ENCODE data around the gene UTP20.

- TF ChIP-seq CTCF (IDR thresholded peaks at IDR 0.05) (no peak), POLR2A (IDR thresholded peaks at IDR 0.05) (no peak), POLR2AphosphoS5 (IDR thresholded peaks at IDR 0.05) (no peak)
Measured at GRCh38 chr12:101298426-101298825, 18.5 kb downstream of the UTP20 start.
